Activated T-cell treated with anti-CD3 and anti-CD28 coated beads for 48 hours (primary cell): Measurements from ENCODE around the gene DYRK3.

Experiments used
- DNase-seq: peaks from one replicate; pipeline ENCODE4 v3.0.0-alpha.2; 2020; ENCODE audit warnings: low read depth

DYRK3 gene

DNA sequence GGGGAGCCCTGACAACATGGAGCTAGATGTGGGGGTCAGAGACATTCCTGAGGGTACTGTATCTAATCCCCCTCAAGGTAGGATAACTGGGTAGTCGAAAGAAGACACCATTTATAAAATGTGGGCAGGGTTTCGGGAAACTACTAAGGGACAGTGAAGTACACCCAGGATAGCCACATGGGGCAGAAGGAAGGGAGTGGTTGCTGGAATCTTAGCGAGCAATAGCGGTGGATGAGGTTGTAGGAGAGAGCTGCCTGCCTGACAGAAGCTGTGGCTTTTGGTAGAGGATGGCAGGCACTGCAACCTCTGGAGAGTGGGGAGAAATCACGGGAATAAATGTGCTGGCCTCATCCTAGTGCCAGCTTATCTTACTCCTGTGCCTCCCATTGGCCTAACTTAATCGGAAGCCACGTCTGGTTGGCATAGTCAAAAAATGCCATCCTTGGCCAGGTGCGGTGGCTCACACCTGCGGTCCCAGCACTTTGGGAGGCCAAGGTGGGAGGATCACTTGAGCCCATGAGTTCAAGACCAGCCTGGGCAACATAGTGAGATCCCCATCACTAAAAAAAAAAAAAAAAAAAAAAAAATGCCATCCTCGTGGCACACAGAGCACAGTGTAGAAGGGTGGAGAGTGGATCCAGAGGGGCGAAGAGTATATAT, 26.0 kb downstream of the DYRK3 start:
- DNase-seq = no peak

DNA sequence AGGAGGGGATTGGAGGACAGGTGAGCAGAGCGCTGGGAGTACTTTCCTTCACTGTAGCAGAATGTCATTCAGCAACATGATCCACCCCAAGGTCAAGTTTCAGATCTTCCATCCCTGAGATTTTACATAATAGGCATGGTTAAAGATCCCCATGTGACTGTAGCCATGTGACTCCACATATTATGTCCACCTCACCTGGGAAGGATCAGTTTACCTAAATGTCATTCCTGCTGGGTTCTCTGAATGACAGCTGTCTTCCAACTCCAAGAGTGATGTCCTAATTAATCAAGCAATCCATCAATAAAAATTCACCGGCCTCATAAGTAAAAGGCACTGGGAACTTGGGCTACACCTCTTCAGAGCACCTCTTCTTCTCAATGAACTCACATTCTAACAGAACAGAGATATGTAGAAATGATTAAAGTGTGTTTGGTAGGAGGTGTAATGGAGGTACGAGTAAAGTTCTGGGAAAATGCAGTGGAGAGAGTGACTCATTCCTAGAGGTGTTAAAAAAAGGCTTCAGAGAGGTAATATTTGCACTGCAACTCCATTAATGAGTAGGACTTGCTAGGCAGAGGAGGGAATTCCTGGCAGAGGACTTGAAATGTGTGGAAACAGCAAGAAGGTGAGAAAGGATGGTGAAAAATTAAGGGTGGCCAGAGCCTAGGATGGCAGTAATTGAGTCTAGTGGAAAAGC, 27.2 kb downstream of the DYRK3 start:
- no peak for DNase-seq

DNA sequence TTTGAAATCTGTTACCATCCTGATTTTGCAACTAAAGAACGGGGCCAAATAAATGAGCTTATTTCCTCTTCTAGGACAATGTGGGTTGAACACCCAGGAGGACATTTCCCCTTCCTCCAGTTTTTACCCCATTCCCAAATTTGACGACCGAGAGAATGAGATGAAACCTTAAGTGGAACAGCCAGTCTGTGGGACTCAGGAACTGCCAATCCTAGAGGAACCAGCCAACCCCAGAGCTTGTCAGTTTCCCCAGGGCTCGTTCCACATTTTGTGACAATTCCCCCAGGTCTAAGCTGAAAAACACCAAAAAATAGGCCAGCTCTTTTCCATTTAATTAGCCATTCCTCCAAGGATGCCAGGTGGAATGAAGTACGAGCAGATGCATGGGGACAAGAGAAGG, 28.0 kb downstream of the DYRK3 start:
- DNase-seq = no peak

DNA sequence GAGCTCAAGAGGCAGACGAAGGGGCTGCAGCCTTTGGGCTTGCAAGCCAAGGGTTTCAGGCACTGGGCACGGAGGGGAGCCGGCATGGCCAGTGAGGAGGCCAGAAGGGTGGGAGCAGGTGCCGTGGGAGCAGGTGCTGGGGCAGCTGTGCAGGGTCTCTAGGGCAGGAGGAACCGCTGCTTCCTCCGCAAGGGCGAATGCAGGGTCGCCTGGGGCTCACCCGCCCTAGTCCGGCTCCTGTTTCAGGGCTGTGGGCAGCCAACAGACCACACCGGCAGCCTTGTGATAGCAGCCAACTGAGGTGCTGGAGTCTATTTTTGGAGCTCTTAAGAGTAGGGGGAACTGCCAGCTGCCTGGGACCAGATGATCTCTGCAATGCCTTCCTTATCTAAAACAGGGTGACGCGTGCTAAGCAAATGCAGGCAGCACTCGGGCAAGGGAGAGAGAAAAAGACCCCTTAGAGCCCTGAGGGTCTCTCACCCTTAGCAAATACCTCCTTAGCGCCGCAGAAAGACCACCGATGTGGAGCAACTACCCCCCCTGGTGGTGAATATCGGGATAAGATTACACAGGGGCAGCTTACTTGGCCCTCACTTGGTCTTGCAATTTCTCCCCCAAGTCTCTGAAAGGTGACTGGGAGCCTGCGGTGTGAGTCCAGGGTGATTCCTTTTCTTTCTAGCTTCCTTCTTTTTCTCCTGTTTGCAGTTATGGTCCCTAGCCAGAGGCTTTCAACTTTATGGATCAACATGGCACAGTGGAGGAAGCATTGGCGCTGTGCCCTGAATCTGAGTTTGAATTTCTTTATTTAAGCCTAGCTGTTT, 28.7 kb downstream of the DYRK3 start:
- peak; percentile 56 for DNase-seq

DNA sequence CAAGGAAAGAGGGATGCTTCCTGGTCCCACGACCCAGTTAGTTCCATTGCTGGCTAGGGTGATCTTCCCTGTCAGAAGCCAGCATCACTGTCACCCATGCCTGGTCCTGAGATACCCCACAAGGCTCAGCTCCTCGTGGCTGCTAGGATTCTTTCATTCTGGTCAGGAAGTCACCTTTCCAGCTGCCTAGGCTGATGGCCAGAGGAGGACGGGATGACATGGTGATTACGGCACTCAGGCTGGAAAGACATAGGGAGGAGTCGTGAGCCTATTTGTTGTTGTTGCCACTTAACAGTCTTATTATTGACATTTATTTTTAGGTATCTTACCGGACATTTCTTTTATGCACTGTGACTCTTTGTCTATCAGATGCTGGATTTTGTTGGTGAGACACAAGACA, 29.4 kb downstream of the DYRK3 start:
- no peak for DNase-seq

DNA sequence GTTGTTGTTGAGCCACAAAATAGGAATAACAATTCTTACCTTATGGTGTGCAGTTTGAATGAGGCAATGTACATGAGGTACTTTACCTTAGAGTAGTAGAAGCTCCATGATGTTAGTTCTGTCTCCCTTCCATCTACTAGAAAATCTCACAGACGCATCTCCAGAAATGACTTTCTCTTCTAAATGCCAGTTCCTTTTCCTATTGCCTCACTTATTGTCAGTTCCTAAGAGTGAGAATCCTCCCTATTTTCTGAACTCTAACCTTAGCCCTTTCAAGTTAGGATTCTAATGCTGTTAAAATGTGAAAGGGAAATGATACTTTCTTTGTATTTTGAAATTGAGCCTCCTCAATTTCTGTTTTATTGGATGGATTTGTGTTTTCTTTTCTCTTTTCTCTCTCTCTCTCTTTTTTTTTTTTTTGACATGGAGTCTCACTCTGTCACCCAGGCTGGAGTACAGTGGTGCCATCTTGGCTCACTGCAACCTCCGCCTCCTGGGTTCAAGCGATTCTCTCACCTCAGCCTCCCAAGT, 30.8 kb downstream of the DYRK3 start:
- DNase-seq = no peak

DNA sequence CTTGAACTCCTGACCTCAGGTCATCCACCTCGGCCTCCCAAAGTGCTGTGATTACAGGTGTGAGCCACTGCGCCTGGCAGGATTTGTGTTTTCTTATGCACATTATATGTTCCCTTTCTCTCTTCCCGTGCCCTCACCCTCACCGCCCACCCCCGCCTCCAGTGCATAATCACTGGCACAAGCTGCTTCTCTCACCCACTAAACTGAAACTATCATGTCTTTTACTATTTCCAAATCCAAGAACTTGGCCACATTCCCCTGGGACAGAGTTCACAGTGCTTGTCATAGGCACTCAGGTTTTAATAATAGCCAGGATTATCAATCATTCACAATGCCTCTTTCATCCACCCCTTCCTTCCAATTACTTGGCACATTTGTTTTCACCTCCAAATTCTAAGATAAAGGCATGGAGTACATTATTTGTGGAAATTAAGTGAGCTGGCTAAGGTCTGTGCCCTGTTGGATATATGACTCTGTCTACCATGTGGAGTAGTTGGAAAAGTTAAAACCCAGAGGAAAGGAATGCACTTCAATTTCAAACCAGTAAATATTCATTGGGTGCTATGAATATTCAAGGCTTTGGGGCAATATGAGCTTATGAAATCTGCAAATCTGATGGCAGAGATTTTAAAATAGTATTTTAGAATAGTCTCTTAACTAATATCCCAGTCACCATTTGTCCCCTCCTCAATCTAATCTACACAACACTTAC, 31.8 kb downstream of the DYRK3 start:
- DNase-seq = no peak

DNA sequence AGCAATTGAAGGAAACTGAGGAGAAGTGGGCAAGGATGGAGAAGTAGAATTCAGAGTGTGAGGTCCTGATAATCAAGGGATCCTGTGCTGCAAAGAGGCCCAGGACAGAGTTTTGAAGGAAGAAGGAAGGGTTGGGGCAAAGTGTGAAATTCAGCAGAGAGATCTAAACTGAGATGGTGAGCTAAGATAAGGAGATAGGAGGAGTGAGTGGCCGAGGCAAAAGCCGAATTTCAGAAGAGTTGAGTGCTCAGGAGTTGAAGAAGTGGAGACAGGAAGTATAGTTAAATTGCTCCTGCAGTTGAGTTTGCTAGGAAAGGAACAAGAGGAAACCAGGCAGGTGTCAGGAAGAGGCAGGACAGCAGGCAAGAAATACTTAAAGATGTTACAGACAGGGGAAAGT, 33.0 kb downstream of the DYRK3 start:
- no peak for DNase-seq

DNA sequence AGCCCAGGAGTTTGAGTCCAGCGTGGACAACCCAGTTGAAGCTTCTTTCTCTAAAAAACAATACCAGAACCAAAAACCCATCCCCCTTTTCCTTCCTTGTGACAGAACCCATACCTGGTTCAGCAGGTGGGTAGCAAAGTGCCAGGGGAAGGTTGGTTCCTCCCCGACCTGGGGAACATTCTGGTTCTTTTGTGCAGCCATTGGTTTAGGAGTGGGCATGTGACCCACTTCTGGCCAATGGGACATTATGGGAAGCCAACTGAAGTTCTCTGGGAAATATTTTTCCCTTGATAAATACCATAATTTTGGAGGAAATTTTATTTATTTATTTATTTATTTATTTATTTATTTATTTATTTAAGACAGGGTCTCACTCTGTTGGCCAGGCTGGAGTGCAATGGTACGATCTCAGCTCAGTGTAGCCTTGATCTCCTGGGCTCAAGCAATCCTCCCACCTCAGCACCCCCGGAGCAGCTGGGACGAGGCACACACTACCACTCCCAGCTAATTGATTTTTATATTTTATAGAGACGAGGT, 33.6 kb downstream of the DYRK3 start:
- no peak for DNase-seq

DNA sequence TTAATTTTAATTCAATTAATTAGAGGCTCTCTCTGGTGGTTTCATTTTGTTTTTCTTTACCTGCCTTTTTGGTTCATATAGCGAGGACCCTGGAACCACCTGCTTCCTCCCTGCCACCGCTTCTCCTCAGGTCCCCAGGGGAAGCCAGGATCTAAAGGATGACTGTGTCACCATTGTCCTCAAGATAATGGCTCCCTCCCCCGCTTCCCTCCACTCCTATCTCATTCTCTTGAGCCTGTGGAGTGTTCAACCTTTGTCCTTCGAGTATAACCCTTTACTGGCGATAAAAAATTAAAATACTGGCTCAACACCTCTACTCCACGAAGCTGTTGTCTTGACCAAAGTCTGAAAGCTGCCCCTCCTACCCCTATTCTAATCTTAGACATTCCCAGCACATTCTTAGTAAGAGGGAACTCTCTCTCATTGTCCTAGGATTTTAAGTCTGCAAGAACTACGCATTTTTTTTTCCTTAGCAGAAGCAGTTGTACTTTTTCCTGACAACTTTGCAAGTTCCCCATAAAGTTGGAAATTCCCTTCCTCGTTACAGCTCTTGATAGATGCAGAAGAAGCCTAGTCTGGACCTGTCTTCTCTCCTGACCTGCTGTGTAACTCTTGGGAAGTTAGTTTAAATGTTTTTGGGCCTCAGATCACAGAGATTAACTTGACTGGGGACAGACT, 36.8 kb downstream of the DYRK3 start:
- no peak for DNase-seq

DNA sequence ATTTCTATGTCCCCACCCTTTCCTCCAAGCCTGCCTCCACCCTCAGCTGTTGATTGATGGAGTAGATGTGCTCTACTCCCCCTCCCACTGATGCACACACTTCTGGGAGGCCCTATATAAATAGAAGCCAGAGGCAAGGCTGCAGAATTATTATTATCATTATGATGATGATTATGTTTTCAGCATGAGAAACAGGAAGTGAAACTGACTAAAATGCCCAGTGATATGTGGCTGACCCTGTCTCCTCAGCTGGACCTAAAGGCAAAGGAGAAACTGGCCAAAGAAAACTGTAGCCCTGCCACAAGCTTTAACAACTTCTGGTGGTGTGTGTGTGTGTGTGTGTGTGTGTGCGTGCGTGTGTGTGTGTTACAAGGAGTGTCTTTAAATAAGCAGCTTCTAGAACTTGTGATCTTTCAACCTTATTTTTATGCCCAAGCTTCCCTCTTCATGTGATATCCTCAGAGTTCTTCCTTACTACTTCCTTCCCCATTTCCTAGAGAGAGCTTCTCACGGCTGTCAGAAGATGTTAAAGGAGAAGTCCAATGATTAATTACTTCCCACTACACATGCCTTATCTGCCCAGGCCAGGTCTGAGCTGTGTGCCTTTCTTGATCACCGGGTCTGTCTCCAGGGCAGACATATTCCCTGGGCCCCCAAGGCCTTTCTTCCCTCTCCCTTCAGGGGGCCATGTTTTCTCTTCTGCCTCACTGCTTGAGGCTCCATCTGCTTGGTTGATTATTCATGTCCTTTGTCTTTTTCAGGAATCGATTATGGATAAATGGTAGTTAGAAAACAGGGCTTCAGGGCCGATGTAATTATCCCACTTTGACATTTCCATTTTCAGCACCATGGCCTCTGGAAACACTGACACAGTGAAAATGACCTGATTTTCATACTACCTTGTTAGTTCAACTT, 37.8 kb downstream of the DYRK3 start:
- no peak for DNase-seq

DNA sequence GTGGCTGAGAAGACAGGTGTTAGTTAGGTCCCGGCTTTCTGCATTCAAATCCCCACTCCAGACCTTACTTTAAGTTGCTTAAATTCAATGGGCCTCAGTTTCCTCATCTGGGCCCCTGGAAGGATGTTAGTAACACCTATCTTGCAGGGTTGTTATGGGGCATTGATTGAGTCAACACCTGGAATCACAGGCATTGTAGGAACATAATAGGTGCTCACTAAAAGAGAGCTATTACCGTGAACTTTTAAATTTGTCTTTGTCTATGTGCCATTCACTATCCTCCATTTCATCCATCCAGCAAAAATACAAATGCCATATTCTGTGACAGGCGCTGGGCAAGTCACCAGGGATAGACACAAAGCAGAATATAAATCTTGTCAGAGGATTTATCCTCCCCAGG, 38.9 kb downstream of the DYRK3 start:
- no peak for DNase-seq

DNA sequence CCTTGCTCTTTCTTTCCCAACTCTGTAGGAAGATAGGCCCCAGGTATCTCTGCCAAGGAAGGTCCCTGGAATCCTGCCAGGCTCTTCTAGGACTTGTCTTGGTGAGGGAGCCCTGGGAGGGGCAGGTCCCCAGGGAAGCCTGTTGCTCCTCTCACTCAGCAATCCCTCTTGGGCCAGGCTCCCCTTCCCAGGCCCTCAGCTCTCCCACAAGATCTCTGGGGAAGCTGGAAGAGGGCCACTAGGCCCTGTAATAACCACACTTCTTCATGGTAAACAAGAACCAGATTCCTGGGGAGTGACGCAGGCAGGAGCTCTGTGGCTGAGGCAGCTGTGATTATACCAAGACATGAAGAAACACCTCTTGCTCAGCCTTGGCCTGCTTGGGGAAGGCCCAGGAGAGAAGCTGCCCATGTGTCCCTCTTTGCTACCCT, 39.4 kb downstream of the DYRK3 start:
- DNase-seq = no peak

DNA sequence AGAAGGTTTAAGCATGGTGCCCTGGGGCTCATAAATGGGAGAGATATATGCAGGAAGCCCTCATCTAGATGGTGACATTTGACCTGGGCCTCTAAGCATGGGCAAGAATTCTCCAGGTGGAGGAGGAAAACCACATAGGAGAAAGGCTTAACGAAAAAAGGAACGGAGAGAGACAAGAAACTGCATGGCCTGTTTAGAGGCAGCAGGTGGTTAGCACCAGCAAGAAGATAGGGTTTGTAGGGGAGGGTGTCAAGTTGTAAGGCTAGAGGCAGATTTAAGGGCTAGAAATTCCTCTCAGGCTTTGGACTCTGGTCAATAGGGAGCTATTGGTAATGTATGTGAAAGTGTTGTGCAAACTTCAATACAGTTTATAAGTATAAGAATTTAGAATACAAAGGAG, 41.2 kb downstream of the DYRK3 start:
- no peak for DNase-seq

DNA sequence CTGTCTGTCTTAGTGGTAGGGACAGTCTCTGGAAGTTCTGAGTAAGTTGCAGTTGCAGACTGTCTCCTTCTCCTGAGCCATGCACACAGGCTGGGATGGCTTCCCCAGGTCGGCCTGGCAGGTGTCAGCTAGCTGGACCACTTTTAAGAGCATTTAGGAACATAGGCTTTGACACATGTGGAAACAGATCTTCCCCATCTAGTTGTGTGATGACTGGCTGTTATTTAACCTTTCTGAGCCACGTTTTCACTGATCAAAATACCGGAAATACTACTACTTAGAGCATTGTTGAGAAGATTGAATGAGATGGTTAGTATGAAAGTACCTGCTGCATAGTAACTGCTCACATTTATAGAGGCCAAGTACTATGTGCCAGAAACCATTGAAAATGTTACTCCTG, 43.2 kb downstream of the DYRK3 start:
- DNase-seq = no peak

DNA sequence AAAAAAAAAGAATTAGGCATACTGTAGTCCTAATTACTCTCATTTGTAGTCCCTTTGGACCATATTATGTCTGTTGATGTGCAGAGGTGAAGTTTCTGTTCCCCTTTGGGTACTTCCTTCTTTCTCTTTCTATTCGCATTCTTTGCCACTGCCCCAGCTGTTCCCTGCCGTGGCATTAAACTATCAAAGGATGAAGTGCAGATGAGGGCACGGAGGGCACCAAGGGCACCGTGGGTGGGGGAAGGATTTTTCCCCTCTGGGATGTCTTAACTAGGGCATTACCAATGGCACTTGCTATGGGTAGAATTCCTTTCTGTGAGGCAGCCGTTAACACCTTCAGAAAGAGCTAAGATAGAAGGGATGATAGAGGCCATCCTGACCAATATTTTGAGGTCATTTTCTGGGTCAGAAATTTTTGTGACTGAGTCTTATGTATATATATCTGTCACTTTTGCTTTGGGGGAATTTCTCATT, 44.4 kb downstream of the DYRK3 start:
- DNase-seq = no peak

DNA sequence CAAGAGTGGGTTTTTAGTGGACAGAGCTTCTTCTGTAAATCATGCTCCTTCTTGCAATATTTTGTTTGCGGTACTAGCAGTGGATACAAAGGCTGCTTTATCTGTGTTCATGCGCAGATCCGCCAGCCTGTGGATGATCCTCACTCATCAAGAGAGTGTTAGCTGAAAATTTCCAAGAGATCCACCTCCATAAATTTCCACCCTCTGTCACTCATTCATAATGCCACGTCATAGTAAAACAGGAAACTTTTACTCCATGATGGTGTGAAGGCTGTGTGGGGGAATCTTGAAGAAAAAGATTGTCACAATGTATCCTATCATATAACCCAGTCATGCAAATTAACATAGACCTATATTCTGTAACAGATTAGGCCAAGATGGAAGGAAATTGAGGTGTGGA, 44.9 kb downstream of the DYRK3 start:
- DNase-seq = no peak

DNA sequence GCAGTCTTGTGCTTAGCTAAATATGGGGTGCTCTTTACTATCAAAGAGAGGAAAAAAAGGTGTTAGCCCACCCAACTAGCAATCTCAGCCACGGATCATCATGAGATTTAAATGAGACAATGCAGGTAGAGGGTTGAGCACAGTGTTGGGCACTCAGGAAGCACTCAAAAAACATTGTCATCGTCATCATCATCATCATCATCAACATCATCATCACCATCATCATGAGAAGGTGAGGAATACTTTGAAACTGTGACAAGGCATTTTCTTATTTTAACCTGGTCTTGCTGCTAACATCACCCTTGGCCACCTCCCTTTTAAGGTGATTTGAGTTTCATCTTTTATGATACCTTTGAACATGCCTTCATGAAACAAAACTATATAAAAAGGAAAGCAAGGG, 46.0 kb downstream of the DYRK3 start:
- DNase-seq = no peak

DNA sequence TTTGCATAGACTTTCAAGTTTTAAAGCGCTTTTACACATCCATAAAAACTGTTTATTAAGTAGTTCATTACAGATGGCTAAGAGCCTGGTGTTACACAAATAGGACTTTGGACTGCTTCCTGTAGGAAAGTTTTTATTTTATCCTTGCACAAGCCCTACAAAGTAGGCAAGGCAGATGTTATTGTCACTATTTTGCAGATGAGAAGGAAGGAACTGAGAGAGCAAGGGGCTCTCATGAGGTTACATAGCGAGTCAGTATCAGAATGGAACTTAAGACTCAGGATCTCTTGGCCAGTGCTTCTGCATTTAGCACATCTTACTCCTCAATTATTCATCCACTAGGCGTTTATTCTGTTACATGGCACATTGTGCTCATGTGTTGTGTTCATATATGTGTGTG, 46.8 kb downstream of the DYRK3 start:
- DNase-seq = no peak

DNA sequence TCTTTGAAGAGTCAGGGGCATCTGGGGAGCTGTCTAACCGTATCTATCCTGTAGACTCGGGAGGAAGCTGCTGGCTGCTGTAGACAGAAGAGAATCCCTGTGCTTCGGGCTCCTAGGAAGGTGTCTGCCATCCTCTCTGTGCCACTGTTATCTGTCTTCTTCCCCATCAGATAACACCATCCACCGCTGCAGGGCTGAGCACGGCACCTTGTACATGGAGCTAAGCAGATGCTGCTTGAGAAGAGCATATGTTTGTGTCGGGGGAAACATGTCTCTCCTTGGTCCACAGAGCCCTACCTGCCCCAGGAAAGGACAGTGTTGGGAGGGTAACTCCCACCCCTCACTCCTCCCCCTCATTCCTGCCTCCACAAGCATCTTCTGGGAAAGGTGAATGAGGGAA, 48.0 kb downstream of the DYRK3 start:
- no peak for DNase-seq
